Transverse colon (tissue), 4 donors: Measurements from ENCODE around the gene MSRB2. TPM values are rescaled to one million over a fixed set of nuclear protein-coding genes. Genes with fewer than 3 reads are reported as not detected.

Experiments used
- DNase-seq: peaks from one replicate; pipeline ENCODE4 v3.0.0-alpha.2; 2019
- H3K27ac ChIP-seq, 4 donors: fragments of 200-600 bp; sonication (generic); 2 replicates each; pipeline ENCODE4 v1.5.1; 2016 to 2018; ENCODE audit warnings: inconsistent platforms in 4 of 4
- H3K27me3 ChIP-seq: fragments of 200-600 bp; sonication (generic); 2 replicates; pipeline ENCODE4 v1.5.1; 2017; ENCODE audit warnings: inconsistent platforms
- H3K36me3 ChIP-seq, 4 donors: fragments of 200-600 bp; sonication (generic); 2 replicates each; pipeline ENCODE4 v1.5.1; 2017 to 2019; ENCODE audit warnings: inconsistent platforms in 4 of 4
- H3K4me1 ChIP-seq, 4 donors: fragments of 200-600 bp; sonication (generic); 2 replicates each; pipeline ENCODE4 v1.5.1; 2017 to 2020; ENCODE audit warnings: inconsistent platforms in 4 of 4
- H3K4me3 ChIP-seq, 4 donors: fragments of 200-600 bp; sonication (generic); 1 replicate in 1 of 4; 2 replicates in 3 of 4; pipeline versions ENCODE4 v1.5.1 to v1.6.1; 2017 to 2019; ENCODE audit warnings: inconsistent platforms in 4 of 4
- H3K9me3 ChIP-seq, 2 donors: fragments of 200-600 bp; sonication (generic); 2 replicates each; pipeline ENCODE4 v1.5.1; 2017 to 2019; ENCODE audit warnings: inconsistent platforms in 2 of 2
- CTCF ChIP-seq, 5 experiments: fragments of 200-600 bp in 3 of 5; fragments of 450-650 bp in 2 of 5; sonication (generic) in 3 of 5; IDR thresholded peaks; 1 replicate in 2 of 5; 2 replicates in 3 of 5; pipeline ENCODE4 v1.5.1; 2016 to 2017; ENCODE audit warnings: antibody characterized with exemption in 5 of 5, inconsistent platforms in 3 of 5, mild to moderate bottlenecking in 2 of 5, moderate library complexity in 1 of 5
- EP300 ChIP-seq: sonication (generic); formaldehyde crosslinking; IDR thresholded peaks from one replicate; pipeline ENCODE4 v1.6.1; 2017; ENCODE audit warnings: antibody characterized with exemption, low read depth
- POLR2A ChIP-seq: fragments of 450-650 bp; IDR thresholded peaks from one replicate; pipeline ENCODE4 v1.6.1; 2016; ENCODE audit warnings: antibody characterized with exemption, mild to moderate bottlenecking, moderate library complexity
- POLR2AphosphoS5 ChIP-seq, 3 donors: sonication (generic); formaldehyde crosslinking; IDR thresholded peaks; one replicate each; pipeline ENCODE4 v1.6.1; 2016; ENCODE audit warnings: antibody characterized with exemption in 3 of 3
- WGBS, 2 donors: methylation state at CpG; one replicate each; pipeline ENCODE4 v1.1.5; 2018; ENCODE audit warnings: low coverage in 1 of 2; 5-methylcytosine and 5-hydroxymethylcytosine counted together
- in situ Hi-C, 4 donors: fragments of 200-750 bp; cut with MboI; loops; one replicate each; pipeline versions ENCODE4 v1.15.0 to v1.15.1; 2017; ENCODE audit warnings: low sequenced_read_pairs in 3 of 4, low pct_ligation_motif_present in 1 of 4, low pct_unique_long_range_greater_than_20kb in 1 of 4
- intact Hi-C: fragments of 100-400 bp; cut with DNase I; formaldehyde crosslinking; loops from one replicate; pipeline ENCODE4 v1.15.1; 2023; ENCODE audit warnings: low total_unique reads
- total RNA-seq, 4 donors: library from RNA; depleted of rRNA; stranded (reverse); fragments of >200 nt; gene quantifications; one replicate each; pipeline ENCODE4 v1.1.0, GENCODE V29; 2016

MSRB2 gene
- 10 to 100 TPM in 3 of 4 donors, 1 to 10 TPM in 1; 7.5 to 29.1 (median 19.2) TPM for total RNA-seq

- intact Hi-C loops (loop anchor here (10.0 kb wide), 1 partner anchor 661 kb away; no protein-coding TSS in a partner anchor), in situ Hi-C loops (no loop called here)
- no peaks in the 10 kb centered on the region for H3K27me3 ChIP-seq
- H3K36me3 ChIP-seq: no peaks in the 10 kb centered on the region
- H3K4me3 ChIP-seq: peak within 1 kb of the TSS; percentile 66 to 92 (median 78)
- TF ChIP-seq EP300 (no peak), POLR2A (peak; percentile 82), POLR2AphosphoS5 (IDR thresholded peaks at IDR 0.05) (peak; percentile 90 to 95 (median 94))
- peak; percentile 95 for DNase-seq
- H3K9me3 ChIP-seq: no peaks in the 10 kb centered on the region
- WGBS, 2 donors: 1% methylated on average over 28 of the region's 50 CpGs; no CpG with 5 or more reads in 1 of the 2 donors
- peak within 1 kb of the TSS; percentile 95 to 97 (median 96) for H3K27ac ChIP-seq
- H3K4me1 ChIP-seq: peaks cover 0 to 38% (median 16%) of the 10 kb centered on the region in 4 donors
These were observed at the start of gene MSRB2 for GRCh38 chr10:23095404-23095965. TSS of gene MSRB2 (plus strand) at chr10:23095579. CDS start at chr10:23095609, 30 bp downstream.

- intact Hi-C loops (no loop called here), in situ Hi-C loops (no loop called here)
- Histone ChIP-seq H3K36me3 (no peaks in the 10 kb centered on the region), H3K4me3 (no peak overlapping the region), H3K4me1 (peaks cover 0 to 7% (median 2%) of the 10 kb centered on the region in 4 donors), H3K9me3 (no peaks in the 10 kb centered on the region), H3K27me3 (no peaks in the 10 kb centered on the region), H3K27ac (no peak overlapping the region)
- TF ChIP-seq EP300 (no peak), POLR2A (no peak), POLR2AphosphoS5 (IDR thresholded peaks at IDR 0.05) (no peak), CTCF (IDR thresholded peaks at IDR 0.05) (no peak)
- WGBS, 2 donors: 56 to 68% methylated on average over 3 to 4 of the region's 4 CpGs
- DNase-seq: no peak
These were observed 49.4 kb upstream of the MSRB2 start for GRCh38 chr10:23046027-23046426.

- H3K4me1 ChIP-seq: peaks cover 0 to 7% (median 2%) of the 10 kb centered on the region in 4 donors
- in situ Hi-C loops (no loop called here), intact Hi-C loops (no loop called here)
- WGBS, 2 donors: 51 to 62% methylated on average over 7 to 9 of the region's 9 CpGs
- no peaks in the 10 kb centered on the region for H3K9me3 ChIP-seq
- no peak overlapping the region for H3K27ac ChIP-seq
- H3K4me3 ChIP-seq: no peak overlapping the region
- H3K27me3 ChIP-seq: no peaks in the 10 kb centered on the region
- H3K36me3 ChIP-seq: no peaks in the 10 kb centered on the region
- TF ChIP-seq EP300 (no peak), POLR2A (no peak), POLR2AphosphoS5 (IDR thresholded peaks at IDR 0.05) (no peak), CTCF (IDR thresholded peaks at IDR 0.05) (no peak)
- no peak for DNase-seq
These were observed 48.0 kb upstream of the MSRB2 start for GRCh38 chr10:23047201-23048050.

GRCh38 chr10:23048191-23048590 is 47.2 kb upstream of the MSRB2 start:
- H3K9me3 ChIP-seq: no peaks in the 10 kb centered on the region
- no peaks in the 10 kb centered on the region for H3K36me3 ChIP-seq
- in situ Hi-C loops (no loop called here), intact Hi-C loops (no loop called here)
- TF ChIP-seq POLR2A: no peak
- no peak for TF ChIP-seq EP300
- no peak for TF ChIP-seq POLR2AphosphoS5 (IDR thresholded peaks at IDR 0.05)
- TF ChIP-seq CTCF (IDR thresholded peaks at IDR 0.05): no peak
- H3K4me1 ChIP-seq: peaks cover 0 to 7% (median 2%) of the 10 kb centered on the region in 4 donors
- no peak overlapping the region for H3K27ac ChIP-seq
- H3K27me3 ChIP-seq: no peaks in the 10 kb centered on the region
- no peak overlapping the region for H3K4me3 ChIP-seq
- DNase-seq: no peak
- WGBS, 2 donors: 95 to 100% methylated on average over 1 to 4 of the region's 4 CpGs
